Choroid plexus epithelial cell (primary cell): Measurements from ENCODE around the gene VPS35L.

Experiments
- DNase-seq: peaks from one replicate; pipeline ENCODE4 v3.0.0-alpha.2; 2010; ENCODE audit warnings: low read depth
- H3K4me3 ChIP-seq: 2 replicates; pipeline ENCODE4 v1.5.1; 2011; ENCODE audit warnings: low read depth, mild to moderate bottlenecking, control low read depth, low read length, moderate library complexity
- CTCF ChIP-seq: conservative IDR thresholded peaks from 2 replicates; pipeline ENCODE4 v1.5.1; 2011; ENCODE audit warnings: low read depth, mild to moderate bottlenecking, control low read depth, inconsistent platforms, low read length, moderate library complexity

The VPS35L gene

DNA sequence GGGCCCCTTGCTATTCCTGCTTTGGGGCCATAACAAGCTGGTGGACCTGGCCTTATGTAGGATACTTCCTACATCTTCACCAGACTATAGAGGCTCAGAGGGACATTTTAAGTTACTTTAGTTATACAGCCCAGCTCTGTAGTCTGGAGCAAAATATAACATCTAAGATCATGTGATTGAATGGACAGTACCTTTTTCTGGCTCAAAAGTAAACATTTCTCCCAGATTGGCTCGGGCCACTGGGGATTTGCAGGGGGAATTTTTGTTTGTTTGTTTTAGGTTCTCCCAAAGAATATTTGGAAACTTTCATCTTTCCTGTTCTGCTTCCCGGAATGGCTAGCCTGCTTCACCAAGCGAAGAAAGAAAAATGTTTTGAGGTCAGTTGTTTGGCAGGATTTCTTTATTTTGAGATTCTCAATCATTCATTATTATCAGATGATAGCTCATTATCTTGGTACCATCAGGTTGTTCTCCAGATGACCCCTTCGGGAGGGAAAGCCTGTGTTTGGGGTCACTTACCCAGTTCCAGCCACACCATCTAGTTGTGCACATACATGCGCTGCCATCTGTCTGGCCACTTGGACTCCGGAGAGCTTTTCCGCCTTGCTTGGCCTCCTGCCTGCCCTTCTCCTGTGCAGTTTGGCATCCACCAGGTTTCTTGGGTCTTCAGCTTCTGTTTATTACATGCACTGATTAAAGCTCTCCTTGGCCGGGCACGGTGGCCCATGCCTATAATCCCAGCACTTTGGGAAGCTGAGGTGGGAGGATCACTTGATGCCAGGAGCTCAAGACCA is 179.8 kb downstream of the VPS35L start:
- no peak overlapping the region for H3K4me3 ChIP-seq
- no peak for TF ChIP-seq CTCF
- DNase-seq = no peak

DNA sequence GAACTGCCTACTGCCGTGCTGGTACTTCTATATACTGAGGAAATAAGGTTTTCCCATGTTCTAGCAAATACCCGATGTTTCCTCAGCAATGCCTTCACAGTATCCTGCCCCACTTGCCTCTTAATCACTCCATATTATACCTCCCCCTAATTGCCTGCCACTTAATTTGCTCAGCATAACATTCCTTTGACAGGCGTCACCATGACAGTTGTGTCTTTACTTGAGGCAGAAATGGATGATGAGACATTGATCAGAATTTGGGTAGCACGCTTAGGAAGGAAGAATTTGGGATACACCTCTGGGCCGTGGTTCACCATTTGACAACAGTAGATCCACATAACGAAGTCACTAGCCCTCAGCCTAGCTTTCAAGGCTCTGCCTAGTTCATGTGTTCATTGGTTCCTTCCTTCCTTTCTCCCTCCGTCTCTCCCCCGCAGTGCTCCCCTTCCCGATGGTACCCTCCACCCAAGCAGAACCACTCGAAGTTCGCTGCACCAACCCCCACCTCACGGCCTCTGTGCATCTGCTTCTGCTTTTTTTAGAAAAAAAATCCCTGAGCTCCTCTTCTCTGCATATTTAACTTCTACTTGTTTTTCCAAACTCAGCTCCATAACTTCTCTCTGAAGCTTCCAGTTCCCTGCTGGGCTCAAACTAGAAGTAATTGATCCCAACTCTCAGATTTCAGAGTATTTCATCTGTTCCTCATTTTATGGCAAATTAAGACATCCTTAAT is 182.0 kb downstream of the VPS35L start:
- DNase-seq = no peak
- H3K4me3 ChIP-seq = no peak overlapping the region
- no peak for TF ChIP-seq CTCF

DNA sequence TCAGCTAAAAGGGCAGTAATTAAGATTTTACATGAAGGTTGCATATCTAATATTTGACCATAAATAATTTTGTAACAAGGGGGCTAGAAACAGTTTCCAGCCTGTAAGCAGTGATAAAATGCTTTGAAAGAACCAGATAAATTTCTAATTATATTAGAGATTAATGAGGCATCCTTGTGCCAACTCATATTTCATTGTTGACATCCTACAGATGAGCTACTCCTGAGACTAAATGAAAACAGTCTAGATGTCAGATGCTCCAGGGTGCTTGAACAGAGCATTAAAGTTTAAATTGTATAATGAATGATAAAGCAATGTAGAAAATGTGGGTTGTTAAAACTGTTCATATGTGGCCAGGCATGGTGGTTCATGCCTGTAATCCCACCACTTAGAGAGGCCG is 185.9 kb downstream of the VPS35L start:
- TF ChIP-seq CTCF = no peak
- no peak for DNase-seq
- no peak overlapping the region for H3K4me3 ChIP-seq

GRCh38 chr16:19743816-19744159 is 188.3 kb downstream of the VPS35L start:
- no peak overlapping the region for H3K4me3 ChIP-seq
- TF ChIP-seq CTCF = no peak
- no peak for DNase-seq

GRCh38 chr16:19744670-19745069 is 189.2 kb downstream of the VPS35L start:
- no peak for TF ChIP-seq CTCF
- no peak for DNase-seq
- no peak overlapping the region for H3K4me3 ChIP-seq

- H3K4me3 ChIP-seq = no peak overlapping the region
- peak; percentile 14 for DNase-seq
- TF ChIP-seq CTCF = no peak
Measured at GRCh38 chr16:19745286-19746010, 189.9 kb downstream of the VPS35L start.
